ENCODE results near the gene CETP.

DNA sequence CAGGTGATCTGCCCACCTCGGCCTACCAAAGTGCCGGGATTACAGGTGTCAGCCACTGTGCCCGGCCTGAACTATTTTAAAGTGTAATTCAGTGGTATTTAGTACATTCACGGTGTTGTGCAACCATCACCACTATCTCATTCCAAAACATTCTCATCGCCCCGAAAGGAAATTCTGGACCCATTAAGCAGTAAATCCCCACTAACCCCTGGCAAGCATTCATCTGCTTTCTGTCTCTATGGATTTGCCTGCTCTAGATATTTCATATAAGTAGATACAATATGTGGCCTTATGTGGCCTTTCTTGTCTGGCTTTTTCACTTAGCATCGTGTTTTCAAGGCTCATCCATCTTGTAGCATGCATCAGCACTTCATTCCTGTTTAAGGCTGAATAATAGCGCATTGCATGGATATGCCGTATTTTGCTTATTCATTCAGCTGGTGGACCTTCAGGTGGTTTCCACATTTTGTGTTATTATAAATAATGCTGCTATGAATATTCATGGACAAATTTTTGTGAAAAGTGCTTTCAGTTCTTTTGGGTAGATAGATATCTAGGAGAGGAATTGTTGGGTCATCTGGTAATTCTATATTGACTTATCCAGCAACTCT lies 38.2 kb upstream of the CETP start:
- TF ChIP-seq, protein P1, sequence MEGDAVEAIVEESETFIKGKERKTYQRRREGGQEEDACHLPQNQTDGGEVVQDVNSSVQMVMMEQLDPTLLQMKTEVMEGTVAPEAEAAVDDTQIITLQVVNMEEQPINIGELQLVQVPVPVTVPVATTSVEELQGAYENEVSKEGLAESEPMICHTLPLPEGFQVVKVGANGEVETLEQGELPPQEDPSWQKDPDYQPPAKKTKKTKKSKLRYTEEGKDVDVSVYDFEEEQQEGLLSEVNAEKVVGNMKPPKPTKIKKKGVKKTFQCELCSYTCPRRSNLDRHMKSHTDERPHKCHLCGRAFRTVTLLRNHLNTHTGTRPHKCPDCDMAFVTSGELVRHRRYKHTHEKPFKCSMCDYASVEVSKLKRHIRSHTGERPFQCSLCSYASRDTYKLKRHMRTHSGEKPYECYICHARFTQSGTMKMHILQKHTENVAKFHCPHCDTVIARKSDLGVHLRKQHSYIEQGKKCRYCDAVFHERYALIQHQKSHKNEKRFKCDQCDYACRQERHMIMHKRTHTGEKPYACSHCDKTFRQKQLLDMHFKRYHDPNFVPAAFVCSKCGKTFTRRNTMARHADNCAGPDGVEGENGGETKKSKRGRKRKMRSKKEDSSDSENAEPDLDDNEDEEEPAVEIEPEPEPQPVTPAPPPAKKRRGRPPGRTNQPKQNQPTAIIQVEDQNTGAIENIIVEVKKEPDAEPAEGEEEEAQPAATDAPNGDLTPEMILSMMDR (IDR thresholded peaks at IDR 0.05): no peak
- TF ChIP-seq POLR2A (IDR thresholded peaks at IDR 0.05): no peak

All from right lobe of liver (tissue), 4 donors.